HG02610 (cell line): ENCODE measurements around the gene PDE4D.

Experiments used
- ATAC-seq: cut with Tn5 transposase; IDR thresholded peaks from one replicate; pipeline ENCODE4 v1.9.1; 2021; ENCODE audit warnings: mild to moderate bottlenecking, moderate library complexity; ENCODE audit not compliant: unreplicated experiment

PDE4D gene

DNA sequence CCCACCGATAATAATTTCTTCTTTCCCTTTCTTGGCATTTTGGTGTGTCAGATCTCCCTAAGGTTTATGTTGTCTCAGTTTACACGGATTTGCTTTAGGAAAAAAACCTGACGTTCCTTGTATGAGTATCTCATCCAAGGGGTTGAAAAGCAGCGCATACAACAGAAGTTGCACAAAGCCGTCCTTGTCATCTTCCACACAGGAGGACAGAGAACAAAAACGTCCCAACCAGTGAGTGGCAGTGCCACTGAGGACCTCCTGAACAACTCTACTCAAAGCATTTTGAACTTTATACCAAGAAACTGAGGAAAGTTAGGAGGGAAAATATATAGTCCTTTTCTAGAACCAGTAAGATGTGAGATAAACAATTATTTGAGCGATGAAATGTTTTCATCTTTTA lies 547.0 kb downstream of the PDE4D start:
- no peak for ATAC-seq

DNA sequence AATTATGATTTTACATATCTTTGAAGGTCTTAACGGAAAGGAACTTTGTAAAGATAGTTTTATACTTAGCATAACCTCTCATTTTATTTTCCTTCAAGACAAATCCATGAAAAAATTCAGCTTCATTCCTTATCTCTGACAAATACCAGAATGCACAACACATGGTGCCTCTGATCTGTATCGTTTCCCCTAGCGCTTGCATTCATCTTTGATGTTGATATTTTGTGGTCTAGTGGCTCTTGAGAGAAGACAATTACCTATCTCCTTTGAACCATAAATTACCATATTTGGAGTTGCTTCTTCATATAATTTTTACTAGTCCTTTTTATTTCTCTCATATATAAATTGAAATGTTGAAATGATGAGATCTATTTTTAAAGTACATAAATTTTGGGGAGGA lies 551.3 kb downstream of the PDE4D start:
- ATAC-seq: no peak

DNA sequence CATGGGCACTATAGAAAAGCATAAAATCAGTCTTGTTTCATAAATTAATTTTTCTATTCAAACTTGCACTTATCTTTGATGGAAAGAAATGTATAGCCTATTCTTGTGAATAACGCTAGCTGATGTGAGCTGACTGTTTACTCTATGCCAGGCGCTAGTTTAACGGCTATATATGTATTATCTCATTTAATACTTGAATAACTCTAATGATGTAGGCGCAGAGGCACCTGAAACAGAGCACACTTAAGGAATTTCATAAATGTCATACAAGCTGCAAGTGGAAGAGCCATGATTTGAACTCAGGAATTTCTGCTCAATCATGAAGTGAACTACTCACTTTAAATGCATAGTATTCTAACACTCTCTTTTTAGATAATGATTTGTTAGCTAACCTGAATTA lies 551.8 kb downstream of the PDE4D start:
- no peak for ATAC-seq

DNA sequence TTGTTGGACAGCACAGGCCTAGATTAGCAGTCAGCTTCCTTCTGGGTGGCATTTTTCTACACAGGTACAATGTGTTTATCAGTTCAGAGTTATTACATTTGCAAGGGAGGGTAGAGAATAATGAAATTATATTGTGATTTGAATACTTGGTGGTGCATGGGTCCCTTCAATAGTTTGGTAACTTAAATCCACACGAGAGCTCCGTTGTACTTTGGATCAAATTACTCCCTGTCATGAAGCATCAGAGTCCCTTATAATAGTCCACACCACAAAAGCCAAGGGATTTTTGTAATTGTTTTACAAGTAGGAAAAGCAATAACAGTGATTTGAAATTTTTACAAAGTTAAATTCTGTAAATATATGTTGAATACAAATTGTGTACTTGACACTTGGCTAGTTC lies 552.4 kb downstream of the PDE4D start:
- ATAC-seq: no peak

DNA sequence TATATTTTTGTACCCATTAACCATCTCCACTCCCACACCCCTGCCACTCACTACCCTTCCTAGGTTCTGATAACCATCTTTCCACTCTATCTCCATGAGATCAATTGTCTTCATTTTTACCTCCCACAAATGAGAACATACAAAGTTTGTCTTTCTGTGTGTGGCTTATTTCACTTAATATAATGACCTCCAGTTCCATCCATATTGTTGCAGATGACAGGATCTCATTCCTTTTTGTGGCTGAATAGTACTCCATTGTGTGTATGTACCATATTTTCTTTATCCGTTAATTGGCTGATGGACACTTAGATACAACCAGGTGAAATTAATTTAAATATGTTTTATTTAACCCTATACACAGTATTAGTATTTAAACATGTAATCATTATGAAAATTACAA lies 552.9 kb downstream of the PDE4D start:
- no peak for ATAC-seq

DNA sequence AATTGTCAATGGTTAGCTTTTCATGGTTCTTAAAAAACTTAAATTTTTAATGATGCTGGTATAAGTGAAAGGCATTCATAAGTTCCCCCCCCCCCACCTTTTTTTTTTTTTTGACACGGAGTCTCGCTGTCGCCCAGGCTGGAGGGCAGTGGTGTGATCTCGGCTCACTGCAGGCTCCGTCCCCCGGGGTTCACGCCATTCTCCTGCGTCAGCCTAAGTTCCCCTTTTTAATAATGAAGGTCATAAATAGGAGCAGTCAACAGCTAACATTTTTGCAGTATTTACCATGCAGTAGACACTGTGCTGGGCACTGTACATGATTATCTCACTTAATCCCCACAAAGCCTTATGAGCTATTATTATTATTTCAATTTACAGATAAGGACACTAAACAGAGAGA lies 556.3 kb downstream of the PDE4D start:
- no peak for ATAC-seq

DNA sequence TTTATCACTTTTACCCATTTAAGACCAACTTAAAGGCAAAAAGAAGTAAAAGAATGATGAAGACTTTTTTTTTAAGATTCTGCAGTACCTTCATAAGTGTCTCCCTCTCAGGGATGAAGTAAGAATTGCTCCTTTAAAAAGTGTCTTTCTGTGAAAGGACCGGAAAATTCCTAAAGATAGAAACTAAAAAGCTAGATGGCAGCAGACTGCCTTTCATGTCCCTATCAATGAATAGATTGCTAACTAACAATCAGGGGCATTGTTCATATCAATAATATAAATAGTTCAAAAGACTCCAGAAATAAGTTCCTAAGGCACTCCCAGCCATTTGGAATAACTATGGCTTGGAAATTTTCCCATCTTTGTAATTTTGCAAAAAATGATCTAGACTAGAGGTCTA lies 558.0 kb downstream of the PDE4D start:
- ATAC-seq: no peak

DNA sequence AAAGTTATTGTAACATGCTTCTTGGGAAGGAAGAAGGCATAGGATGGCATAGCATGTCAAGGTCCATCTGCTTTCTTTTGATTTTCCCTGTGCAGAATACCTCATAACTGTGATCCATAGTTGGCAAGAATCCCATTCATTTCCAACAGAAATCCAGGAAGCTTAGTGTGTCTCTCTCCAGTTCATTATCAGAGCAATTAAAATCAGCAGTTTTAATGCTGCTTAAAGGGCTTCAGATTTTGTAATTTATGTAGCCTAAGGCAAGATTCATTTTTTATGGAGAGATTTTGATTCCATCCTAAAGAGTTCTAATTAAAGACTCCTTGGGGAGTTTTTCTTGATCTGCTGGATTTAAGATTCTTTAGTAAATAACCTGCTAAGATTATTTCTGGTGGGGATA lies 560.1 kb downstream of the PDE4D start:
- ATAC-seq: no peak

DNA sequence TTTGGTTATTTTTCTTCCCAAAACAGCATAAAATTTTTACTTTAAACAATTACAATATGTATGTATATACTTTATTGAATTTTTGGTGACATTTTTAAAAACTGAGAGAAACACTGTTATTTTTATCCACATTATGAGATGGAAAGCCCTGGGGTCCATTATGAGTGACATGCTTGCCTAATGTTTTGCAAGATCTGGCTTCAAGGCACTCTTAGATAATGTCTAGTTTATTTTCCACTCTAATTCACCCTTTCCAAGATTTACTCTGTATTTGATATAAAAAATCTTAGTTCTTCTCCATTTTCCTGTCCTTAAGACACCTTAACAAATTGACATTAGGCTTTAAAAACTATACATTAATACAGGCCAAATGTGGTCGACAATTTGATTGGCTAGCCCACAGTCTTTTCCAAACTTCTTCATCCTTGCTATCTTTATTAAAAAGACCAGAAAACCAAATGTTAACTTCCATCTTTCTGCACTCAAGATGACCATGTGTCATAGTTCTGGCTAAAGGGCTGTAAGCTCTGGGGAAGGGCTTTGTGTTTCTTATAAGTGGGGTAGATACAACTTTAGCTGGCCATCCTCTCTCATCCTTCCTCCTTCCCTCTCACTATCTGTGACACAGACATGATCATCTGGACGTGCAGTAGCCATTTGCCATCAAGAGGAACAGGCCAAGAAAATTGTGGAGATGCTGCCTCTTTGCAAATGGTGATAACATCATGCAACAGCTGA lies 561.1 kb downstream of the PDE4D start:
- ATAC-seq: no peak

DNA sequence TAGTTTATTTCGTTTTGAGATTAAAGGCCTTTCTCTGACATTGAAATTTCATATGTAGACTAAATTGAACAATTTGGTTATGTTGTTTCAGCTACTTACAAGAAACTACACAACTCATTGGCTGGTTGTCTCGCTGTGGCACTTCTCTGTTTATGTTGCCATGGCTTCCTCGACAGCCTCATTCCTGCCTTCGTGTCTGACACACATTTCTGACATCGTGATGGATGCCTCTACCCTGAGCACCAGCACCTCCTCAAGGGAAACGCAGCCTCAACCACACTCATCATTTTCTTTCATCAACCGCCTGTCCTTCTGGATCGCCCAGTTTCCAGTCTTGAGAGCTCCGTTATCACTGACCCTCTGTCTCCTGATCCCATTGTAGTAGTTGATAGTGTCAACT lies 562.8 kb downstream of the PDE4D start:
- ATAC-seq: no peak

DNA sequence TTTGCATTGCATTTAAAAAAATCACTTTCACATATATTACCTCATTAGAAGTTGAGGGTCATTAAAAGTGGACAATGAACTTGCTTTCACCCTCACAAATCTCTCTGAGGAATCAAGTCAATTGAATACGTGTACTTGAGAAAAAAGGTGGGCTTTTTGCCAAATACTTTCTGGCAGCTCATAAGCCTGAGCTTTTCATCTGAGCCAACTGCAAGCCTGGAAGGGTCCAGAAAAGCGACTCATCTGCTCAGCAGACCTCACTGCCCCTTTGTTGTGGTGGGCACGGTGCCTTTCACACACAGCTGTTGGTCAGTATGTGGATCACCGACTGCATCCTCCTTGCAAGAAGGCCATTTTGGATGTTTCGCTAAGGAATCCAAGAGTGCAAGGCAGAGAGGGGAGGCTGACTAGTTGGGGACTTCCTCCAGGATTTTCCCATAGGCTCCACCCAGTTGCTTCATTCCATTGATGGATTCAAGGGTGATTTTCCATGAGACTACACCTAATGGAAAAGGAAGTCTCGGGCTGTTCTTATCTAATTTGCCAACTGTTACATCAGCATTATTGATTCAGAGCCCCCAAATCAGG lies 564.7 kb downstream of the PDE4D start:
- no peak for ATAC-seq

DNA sequence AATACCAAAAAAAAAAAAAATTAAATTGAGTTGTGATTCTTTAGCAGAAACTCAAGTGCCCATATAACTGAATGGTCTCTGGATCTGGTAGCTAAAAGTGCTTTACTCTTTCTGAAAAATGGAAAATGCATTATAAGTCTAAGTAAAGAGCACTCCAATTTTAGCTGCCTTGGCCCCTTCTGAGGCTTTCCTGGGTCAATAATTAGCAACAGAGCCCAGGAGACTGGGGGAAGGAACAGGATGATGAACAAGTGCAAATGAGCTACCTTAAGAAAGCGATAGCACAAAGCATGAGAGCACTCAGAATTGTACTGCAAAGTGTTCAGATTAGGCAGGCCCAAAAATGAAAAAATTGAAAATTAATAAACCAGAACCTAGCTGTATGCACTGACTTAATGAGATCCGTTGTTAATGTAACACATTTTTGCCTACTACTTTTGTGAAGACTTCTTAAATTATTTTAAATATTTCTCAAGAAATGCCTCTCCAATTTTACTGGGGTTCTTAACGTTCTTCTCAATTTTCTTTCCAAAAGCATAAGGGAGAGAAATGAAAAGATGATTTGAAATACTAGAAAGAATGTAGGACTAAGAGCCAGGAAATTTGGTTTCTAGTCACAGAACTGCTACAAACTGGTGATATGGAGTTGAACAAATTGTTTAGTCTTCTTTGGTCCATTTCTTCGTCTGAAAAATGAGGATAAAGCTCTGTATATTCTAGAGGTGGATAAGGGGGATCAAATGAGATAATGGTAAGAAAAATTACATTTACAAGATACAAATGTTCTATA lies 566.1 kb downstream of the PDE4D start:
- ATAC-seq: no peak

DNA sequence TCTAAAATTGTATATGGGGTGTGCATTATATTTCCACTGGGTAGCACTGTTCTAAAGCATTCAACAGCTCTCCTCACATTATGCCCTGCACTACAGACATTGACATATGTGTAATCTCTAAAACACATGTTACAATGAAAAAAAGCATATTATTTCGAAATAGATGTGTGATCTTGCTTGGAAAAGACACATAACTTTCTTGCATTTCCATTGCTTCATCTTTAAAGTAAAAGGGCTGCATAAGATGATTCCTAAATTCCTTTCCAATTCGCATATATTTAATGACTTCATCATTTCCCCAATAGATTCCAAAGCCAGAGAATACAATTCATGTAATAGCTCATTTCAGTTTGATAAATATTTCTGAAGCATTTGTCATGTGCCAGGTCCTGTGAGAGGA lies 566.9 kb downstream of the PDE4D start:
- ATAC-seq: no peak

DNA sequence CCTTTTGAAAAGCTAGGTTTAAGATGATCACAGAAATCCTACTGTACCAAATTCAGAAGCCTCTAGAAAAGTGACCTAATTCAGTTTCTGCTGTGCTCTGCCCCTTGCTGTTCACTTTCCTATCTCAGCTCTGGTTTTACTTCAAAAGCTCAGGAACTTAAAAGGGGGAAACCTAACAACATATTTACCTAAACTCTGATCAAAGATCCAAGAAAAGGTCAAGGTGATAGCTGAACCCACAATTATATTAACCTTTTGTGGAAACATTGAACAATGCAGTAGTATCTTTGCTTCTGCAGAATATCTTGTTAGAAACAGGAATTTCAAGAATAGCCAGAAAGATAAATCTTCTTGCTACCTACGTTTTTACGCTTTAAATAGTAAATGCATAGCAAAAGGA lies 568.5 kb downstream of the PDE4D start:
- ATAC-seq: no peak

DNA sequence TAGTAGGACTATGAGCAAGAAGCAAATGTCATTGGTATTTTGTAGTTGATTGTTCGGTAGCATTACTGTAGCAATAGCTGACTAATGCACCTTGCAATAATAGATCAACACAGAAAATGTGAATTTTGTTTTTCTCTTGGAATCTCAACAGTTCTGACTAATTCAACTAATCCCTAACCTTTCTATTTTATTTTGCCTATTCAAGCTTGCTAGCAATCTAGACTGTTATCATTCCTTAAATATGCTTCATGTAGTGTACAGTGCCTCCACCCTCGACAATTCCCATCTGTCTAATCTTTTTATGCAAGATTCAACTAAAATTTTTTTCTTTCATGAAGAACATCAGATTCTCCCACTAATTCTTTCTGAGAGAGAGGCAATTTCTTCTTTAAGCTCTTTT lies 570.6 kb downstream of the PDE4D start:
- ATAC-seq: no peak

DNA sequence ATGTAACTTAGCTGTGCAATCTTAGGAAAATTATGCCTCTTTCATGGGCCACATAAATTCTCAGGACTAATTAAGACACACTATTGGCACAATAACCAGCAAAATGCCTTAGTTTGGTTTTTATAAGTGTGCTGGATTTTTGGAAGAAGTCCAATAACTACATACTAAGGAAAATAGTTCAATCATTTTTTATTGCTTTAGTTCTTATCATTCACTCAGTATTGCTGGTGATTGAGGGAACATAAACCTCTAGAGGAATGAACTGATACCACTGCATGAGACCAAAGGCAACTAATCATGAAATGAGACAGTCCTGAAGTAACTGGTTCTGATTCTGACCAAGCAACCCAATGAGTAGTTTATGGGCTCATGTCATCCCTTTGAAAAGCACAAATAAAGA lies 571.5 kb downstream of the PDE4D start:
- no peak for ATAC-seq

DNA sequence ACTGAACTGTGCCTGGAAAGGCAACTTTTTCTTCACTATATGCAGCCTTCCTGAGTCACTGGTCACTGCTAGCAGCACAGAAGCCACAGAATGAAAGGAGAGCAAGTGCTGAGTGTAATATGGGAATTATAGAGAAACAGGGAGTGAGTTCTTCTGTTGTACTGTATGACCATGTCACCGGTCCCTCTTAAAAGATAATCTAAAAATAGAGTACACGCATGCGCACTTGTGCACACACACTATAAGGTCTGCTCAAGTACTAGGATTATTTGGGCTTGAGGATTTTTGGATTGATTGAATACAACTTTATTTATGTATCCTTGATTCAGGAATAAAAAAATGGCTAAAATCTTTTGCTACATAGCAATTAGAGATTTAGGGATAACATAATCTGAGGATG lies 571.9 kb downstream of the PDE4D start:
- ATAC-seq: no peak

DNA sequence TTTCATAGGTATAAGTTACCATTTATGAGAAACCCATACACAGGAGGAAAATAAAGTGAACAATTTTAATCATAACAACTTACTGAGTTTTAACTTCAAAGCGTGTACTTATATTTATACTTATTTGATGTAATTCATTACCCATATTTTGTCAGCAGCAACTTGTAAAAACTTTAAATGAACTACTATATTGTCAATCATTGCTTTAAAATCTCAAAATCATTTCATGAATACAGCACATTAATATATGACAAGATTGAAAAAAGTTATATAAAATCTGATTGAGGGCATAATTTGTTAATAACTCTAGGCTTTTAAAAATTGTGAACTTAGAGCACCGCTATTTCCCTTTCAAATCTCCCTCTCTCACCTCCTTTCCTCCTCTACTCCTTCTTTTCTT lies 573.1 kb downstream of the PDE4D start:
- ATAC-seq: no peak

DNA sequence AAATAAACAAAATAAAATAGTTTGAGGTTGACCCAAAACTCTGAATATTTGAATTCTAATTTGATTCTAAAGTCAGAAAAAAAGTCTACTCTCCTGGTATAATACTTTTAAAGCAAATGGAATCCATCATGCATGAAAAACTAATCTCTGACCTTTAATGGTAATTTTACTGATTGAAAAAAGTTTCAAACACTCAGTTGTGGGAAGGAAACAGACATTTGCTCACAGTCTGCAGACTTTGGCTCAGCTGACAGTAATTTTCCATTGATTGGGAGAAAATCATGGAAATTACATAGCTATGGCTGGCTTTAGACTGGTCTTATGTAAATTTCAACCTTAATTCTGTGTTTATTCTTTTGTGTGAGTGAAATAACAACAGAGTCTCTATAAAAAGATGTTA lies 574.3 kb downstream of the PDE4D start:
- no peak for ATAC-seq

DNA sequence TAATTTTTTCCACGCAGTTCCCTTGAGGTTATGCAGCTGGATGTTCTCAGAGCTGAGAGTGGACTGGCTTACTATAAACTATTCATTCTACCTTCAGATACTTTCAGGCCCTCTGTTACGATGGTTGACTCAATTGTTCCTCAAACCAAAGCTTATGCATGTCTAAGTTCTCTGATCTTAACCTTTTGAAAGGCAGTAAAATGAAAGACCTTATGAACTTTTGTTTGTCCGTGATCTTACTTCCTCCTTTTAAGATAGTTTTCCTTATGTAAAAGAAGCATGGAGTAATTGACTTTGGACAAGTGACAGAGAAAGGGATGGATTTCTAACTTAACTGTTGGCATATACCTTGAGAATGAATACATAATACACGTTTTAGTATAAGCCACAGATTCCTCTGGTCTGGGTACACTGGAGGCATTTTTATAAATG lies 575.7 kb downstream of the PDE4D start:
- no peak for ATAC-seq

DNA sequence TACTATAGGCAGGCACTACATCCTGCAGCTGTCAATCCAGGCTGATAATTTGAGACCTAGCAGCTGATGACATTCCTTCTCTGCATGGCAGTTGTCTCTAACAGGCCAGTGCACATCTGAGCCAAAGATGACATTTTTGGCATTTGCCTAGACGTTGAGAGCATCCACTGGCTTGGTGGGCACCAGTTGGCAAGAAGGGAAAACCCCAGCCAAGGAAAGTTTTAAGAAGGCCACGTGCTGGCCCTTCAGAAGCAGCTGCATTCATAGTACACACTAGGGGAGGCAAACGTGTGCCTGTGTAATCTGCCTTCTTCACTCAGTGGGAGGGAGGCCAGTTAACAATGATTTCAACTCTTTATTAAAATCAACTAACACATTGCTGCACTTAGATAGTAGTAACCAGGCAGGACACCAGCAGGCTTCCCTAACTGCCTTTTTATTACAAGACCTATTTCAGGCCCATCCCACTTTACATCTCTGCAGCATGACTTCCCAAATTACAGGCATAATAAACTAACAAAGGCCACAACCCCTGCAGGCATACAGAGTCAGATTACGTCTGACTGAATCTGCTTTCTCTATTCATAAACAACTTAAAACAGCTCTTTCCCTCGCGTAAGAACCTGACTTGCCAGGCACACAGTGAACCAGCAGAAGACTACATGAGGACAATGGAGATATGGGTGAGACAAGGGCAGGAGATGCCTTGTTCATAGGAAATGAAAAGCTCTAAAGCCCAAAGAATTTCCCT lies 576.3 kb downstream of the PDE4D start:
- no peak for ATAC-seq

DNA sequence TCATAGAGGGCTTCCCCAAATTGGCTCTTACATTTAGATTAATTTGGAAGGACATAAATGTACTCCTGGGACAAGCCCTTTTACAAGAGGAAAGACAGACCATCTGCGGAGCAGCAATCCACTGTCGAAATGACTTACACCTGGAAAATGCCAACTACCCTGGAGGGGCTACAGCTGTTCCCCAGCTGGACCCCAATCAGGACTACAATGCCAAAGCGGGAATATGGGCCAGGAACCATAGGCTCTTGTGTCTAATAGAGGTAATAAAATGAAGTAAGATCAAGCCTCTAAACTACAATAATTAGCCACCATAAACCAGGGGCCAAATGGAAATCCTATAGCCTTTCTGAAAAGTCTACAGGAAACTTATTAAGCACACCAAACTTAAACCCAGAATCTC lies 581.3 kb downstream of the PDE4D start:
- ATAC-seq: no peak
